Measurements from ENCODE around the gene NMS.

DNA sequence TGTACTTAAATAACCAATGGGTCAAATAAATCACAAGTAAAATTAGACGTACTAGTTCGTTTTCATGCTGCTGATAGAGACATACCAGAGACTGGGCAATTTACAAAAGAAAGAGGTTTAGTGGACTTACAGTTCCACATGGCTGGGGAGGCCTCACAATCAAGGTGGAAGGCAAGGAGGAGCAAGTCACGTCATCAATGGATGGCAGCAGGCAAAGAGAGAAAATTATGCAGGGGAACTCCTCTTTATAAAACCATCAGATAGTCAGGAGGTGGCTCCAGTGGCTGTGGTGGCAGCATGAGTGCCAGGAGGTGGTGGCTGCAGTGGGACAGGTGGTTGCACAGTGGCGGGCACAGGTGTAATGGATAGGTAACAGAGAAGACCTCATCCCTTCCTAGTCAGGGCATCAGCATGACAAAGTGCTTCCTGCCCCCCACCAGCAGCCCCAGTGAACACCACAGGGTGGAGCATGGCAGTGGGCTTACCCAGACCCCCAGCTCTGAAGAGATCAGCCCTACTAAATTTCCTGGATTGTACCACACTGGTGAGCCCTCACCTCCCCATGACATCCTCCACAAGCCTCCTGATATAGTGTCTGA, 45.9 kb upstream of the NMS start:
- no peak for TF ChIP-seq EP300 (IDR thresholded peaks at IDR 0.05)
- TF ChIP-seq, protein P1, sequence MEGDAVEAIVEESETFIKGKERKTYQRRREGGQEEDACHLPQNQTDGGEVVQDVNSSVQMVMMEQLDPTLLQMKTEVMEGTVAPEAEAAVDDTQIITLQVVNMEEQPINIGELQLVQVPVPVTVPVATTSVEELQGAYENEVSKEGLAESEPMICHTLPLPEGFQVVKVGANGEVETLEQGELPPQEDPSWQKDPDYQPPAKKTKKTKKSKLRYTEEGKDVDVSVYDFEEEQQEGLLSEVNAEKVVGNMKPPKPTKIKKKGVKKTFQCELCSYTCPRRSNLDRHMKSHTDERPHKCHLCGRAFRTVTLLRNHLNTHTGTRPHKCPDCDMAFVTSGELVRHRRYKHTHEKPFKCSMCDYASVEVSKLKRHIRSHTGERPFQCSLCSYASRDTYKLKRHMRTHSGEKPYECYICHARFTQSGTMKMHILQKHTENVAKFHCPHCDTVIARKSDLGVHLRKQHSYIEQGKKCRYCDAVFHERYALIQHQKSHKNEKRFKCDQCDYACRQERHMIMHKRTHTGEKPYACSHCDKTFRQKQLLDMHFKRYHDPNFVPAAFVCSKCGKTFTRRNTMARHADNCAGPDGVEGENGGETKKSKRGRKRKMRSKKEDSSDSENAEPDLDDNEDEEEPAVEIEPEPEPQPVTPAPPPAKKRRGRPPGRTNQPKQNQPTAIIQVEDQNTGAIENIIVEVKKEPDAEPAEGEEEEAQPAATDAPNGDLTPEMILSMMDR (IDR thresholded peaks at IDR 0.05) = no peak
- TF ChIP-seq POLR2AphosphoS5 (IDR thresholded peaks at IDR 0.05) = no peak
